GM18861 (cell line): ENCODE measurements around the gene MCRIP2.
A peak's percentile ranks its signal among the peaks of the same experiment; 100 is the strongest.

Experiments
- ATAC-seq: cut with Tn5 transposase; IDR thresholded peaks from one replicate; pipeline ENCODE4 v1.9.1; 2021; ENCODE audit not compliant: unreplicated experiment

The MCRIP2 gene

GRCh38 chr16:647173-647902 is 5.7 kb downstream of the MCRIP2 start:
- ATAC-seq, result no peak

GRCh38 chr16:648071-648780 is 6.6 kb downstream of the MCRIP2 start:
- ATAC-seq, result no peak

GRCh38 chr16:648781-649589 is 7.4 kb downstream of the MCRIP2 start, which contains the start of gene WDR90:
Gene WDR90 (plus strand): TSS chr16:649365. CDS start chr16:649417, 52 bp downstream.
- peak; percentile 78 for ATAC-seq

- ATAC-seq, result no peak
These were observed 8.0 kb downstream of the MCRIP2 start for GRCh38 chr16:649631-650030.

GRCh38 chr16:651844-652243 is 10.2 kb downstream of the MCRIP2 start:
- no peak for ATAC-seq

- no peak for ATAC-seq
These were observed 11.1 kb downstream of the MCRIP2 start for GRCh38 chr16:652454-653305.

- ATAC-seq, result no peak
These were observed 12.4 kb downstream of the MCRIP2 start for GRCh38 chr16:654034-654433.

GRCh38 chr16:657487-657886 is 15.9 kb downstream of the MCRIP2 start:
- no peak for ATAC-seq

GRCh38 chr16:658679-659571 is 17.3 kb downstream of the MCRIP2 start:
- ATAC-seq, result no peak

- ATAC-seq, result no peak
These were observed 18.0 kb downstream of the MCRIP2 start for GRCh38 chr16:659618-660017.

GRCh38 chr16:660132-660458 is 18.5 kb downstream of the MCRIP2 start:
- ATAC-seq, result no peak

GRCh38 chr16:660459-661183 is 19.0 kb downstream of the MCRIP2 start:
- no peak for ATAC-seq

- no peak for ATAC-seq
These were observed 19.7 kb downstream of the MCRIP2 start for GRCh38 chr16:661184-661821.

GRCh38 chr16:662095-662494 is 20.5 kb downstream of the MCRIP2 start:
- ATAC-seq, result no peak

- ATAC-seq, result no peak
These were observed 21.0 kb downstream of the MCRIP2 start for GRCh38 chr16:662597-662996.

GRCh38 chr16:666572-666971 is 24.9 kb downstream of the MCRIP2 start:
- ATAC-seq, result no peak

GRCh38 chr16:667113-667779 is 25.6 kb downstream of the MCRIP2 start:
- ATAC-seq, result no peak
